Caco-2 (cell line): ENCODE measurements around the gene B3GLCT. TPM values are rescaled to one million over a fixed set of nuclear protein-coding genes. Genes with fewer than 3 reads are reported as not detected.

Experiments used
- BruUV-seq: library from RNA; stranded (reverse); fragments of 400-500 nt; replicated peaks from 2 replicates; lab custom pipeline; 2021; lab: Mats Ljungman, UMichigan
- CTCF ChIA-PET: fragments of 300-600 bp; sonication (Branson Sonifier 250); formaldehyde crosslinking; loops from one replicate; lab custom pipeline; 2022; ENCODE audit warnings: antibody characterized with exemption; lab: Charles Lee
- POLR2A ChIA-PET: fragments of 300-600 bp; sonication (Branson Sonifier 250); formaldehyde crosslinking; loops from one replicate; lab custom pipeline; 2022; ENCODE audit warnings: antibody characterized with exemption; lab: Charles Lee
- DNase-seq, 2 experiments: peaks; one replicate each; pipeline versions ENCODE4 v3.0.0 to v3.0.0-alpha.2; 2020 to 2022
- H3K27me3 ChIP-seq: replicated peaks from 2 replicates; pipeline ENCODE4 v1.6.0; 2011; ENCODE audit warnings: low read length; ENCODE audit not compliant: control insufficient read depth, insufficient read depth
- H3K36me3 ChIP-seq: 2 replicates; pipeline ENCODE4 v1.5.1; 2011; ENCODE audit warnings: low read length; ENCODE audit not compliant: control insufficient read depth, insufficient read depth
- H3K4me1 ChIP-seq: fragments of 250-450 bp; sonication (Bioruptor Pico); 2 replicates; pipeline ENCODE4 v1.5.1; 2020; ENCODE audit warnings: mild to moderate bottlenecking
- H3K4me3 ChIP-seq: 2 replicates; pipeline ENCODE4 v1.5.1; 2011; ENCODE audit warnings: low read depth, mild to moderate bottlenecking, control low read depth, low read length
- H3K9me3 ChIP-seq: fragments of 250-450 bp; sonication (Bioruptor Pico); 2 replicates; pipeline ENCODE4 v1.5.1; 2020; ENCODE audit warnings: mild to moderate bottlenecking, moderate library complexity
- H3K27ac Mint-ChIP-seq: one replicate; pipeline ENCODE4 v1.8.0; 2022; ENCODE audit warnings: mixed read lengths; ENCODE audit not compliant: unreplicated experiment
- H3K27me3 Mint-ChIP-seq: one replicate; pipeline ENCODE4 v1.8.0; 2022; ENCODE audit warnings: mixed read lengths; ENCODE audit not compliant: insufficient read depth, unreplicated experiment
- H3K36me3 Mint-ChIP-seq: one replicate; pipeline ENCODE4 v1.8.0; 2022; ENCODE audit warnings: mild to moderate bottlenecking, mixed read lengths; ENCODE audit not compliant: insufficient read depth, unreplicated experiment
- H3K4me1 Mint-ChIP-seq: one replicate; pipeline ENCODE4 v1.8.0; 2022; ENCODE audit warnings: low read depth, mixed read lengths; ENCODE audit not compliant: unreplicated experiment
- H3K4me3 Mint-ChIP-seq: one replicate; pipeline ENCODE4 v1.8.0; 2022; ENCODE audit warnings: mild to moderate bottlenecking, moderate library complexity, mixed read lengths; ENCODE audit not compliant: unreplicated experiment
- H3K9me3 Mint-ChIP-seq: one replicate; pipeline ENCODE4 v1.8.0; 2022; ENCODE audit warnings: mixed read lengths; ENCODE audit not compliant: unreplicated experiment
- CTCF ChIP-seq, 2 experiments: fragments of 200-600 bp in 1 of 2; IDR thresholded peaks; 1 replicate in 1 of 2; 2 replicates in 1 of 2; pipeline versions ENCODE4 v1.5.1 to v1.8.0; 2011 to 2022; ENCODE audit warnings: antibody characterized with exemption in 1 of 2, control low read depth in 1 of 2, inconsistent platforms in 1 of 2, low read depth in 1 of 2, low read length in 1 of 2, mild to moderate bottlenecking in 1 of 2, moderate library complexity in 1 of 2; ENCODE audit not compliant: insufficient read depth in 1 of 2, severe bottlenecking in 1 of 2, unreplicated experiment in 1 of 2
- intact Hi-C: fragments of 100-400 bp; cut with micrococcal nuclease; formaldehyde crosslinking; loops from one replicate; pipeline ENCODE4 v1.10.0; 2022; ENCODE audit not compliant: unreplicated experiment
- total RNA-seq: library from RNA; stranded (reverse); gene quantifications from 2 replicates; pipeline ENCODE4 v1.2.3, GENCODE V29; 2022

Gene B3GLCT
- total RNA-seq, 1 experiment from 2014 or later: 4.5 TPM

- no TSS peak for BruUV-seq
- no peaks in the 10 kb centered on the region for H3K36me3 ChIP-seq
- H3K4me3 ChIP-seq: no peak overlapping the region
- Mint-ChIP-seq H3K27me3 (peaks cover 15% of the 10 kb centered on the region), H3K36me3 (no peaks in the 10 kb centered on the region), H3K9me3 (no peaks in the 10 kb centered on the region), H3K27ac (no peak overlapping the region), H3K4me3 (no peak overlapping the region), H3K4me1 (no peaks in the 10 kb centered on the region)
- no peaks in the 10 kb centered on the region for H3K27me3 ChIP-seq
- ChIA-PET POLR2A (no interaction called here), CTCF (no interaction called here)
- DNase-seq: no peak
- H3K9me3 ChIP-seq: no peaks in the 10 kb centered on the region
- no peak for TF ChIP-seq CTCF (IDR thresholded peaks at IDR 0.05; ENCODE audit: insufficient read depth in 1 of 2, low read depth in 1 of 2, low read length in 1 of 2, severe bottlenecking in 1 of 2, unreplicated experiment in 1 of 2)
- intact Hi-C loops: no loop called here
- H3K4me1 ChIP-seq: no peaks in the 10 kb centered on the region
Measured at GRCh38 chr13:31372454-31372853, 172.7 kb downstream of the B3GLCT start.

- CTCF ChIA-PET: no interaction called here
- TF ChIP-seq CTCF (IDR thresholded peaks at IDR 0.05; ENCODE audit: insufficient read depth in 1 of 2, low read depth in 1 of 2, low read length in 1 of 2, severe bottlenecking in 1 of 2, unreplicated experiment in 1 of 2): no peak
Measured at GRCh38 chr13:31374682-31375081, 174.9 kb downstream of the B3GLCT start.

GRCh38 chr13:31377946-31378345 lies 178.2 kb downstream of the B3GLCT start:
- intact Hi-C loops: no loop called here
- ChIA-PET POLR2A (no interaction called here), CTCF (no interaction called here)
- Mint-ChIP-seq H3K4me3 (no peak overlapping the region), H3K27me3 (peaks cover 15% of the 10 kb centered on the region), H3K4me1 (no peaks in the 10 kb centered on the region), H3K9me3 (no peaks in the 10 kb centered on the region), H3K36me3 (no peaks in the 10 kb centered on the region), H3K27ac (no peak overlapping the region)
- Histone ChIP-seq H3K4me3 (no peak overlapping the region), H3K27me3 (no peaks in the 10 kb centered on the region), H3K36me3 (no peaks in the 10 kb centered on the region), H3K9me3 (no peaks in the 10 kb centered on the region), H3K4me1 (no peaks in the 10 kb centered on the region)
- TF ChIP-seq CTCF (IDR thresholded peaks at IDR 0.05; ENCODE audit: insufficient read depth in 1 of 2, low read depth in 1 of 2, low read length in 1 of 2, severe bottlenecking in 1 of 2, unreplicated experiment in 1 of 2): no peak
- no TSS peak for BruUV-seq
- DNase-seq: no peak

More at GRCh38 chr13:31374682-31375081, 174.9 kb downstream of the B3GLCT start:
- Histone ChIP-seq H3K9me3 (no peaks in the 10 kb centered on the region), H3K27me3 (no peaks in the 10 kb centered on the region), H3K4me1 (no peaks in the 10 kb centered on the region), H3K4me3 (no peak overlapping the region), H3K36me3 (no peaks in the 10 kb centered on the region)
- H3K27ac Mint-ChIP-seq: no peak overlapping the region
- peaks cover 19% of the 10 kb centered on the region for H3K27me3 Mint-ChIP-seq
- no TSS peak for BruUV-seq
- POLR2A ChIA-PET: interaction anchor here (0.6 kb wide), 1 partner anchor 92 kb away, joined by 3 read pairs; no protein-coding TSS in a partner anchor
- H3K4me3 Mint-ChIP-seq: no peak overlapping the region
- H3K36me3 Mint-ChIP-seq: no peaks in the 10 kb centered on the region
- intact Hi-C loops: no loop called here
- no peak for DNase-seq
- no peaks in the 10 kb centered on the region for H3K9me3 Mint-ChIP-seq
- no peaks in the 10 kb centered on the region for H3K4me1 Mint-ChIP-seq
